Measurements from ENCODE around the gene EIF4A3. TPM values are rescaled to one million over a fixed set of nuclear protein-coding genes. Genes with fewer than 3 reads are reported as not detected.

The EIF4A3 gene
- total RNA-seq, result 119 and 121 TPM in 2 replicates

GRCh38 chr17:80147035-80147822 is at the start of gene EIF4A3:
Gene EIF4A3 (minus strand): TSS chr17:80147128. CDS start chr17:80146961, 167 bp downstream.

GRCh38 chr17:80169784-80170500 is 23.0 kb upstream of the EIF4A3 start, which contains the start of gene CARD14:
Gene CARD14 (plus strand): TSS chr17:80170030. CDS start chr17:80181439, 11,409 bp downstream.

GRCh38 chr17:80101011-80101945 is 45.6 kb downstream of the EIF4A3 start, which contains the start of gene GAA:
Gene GAA (plus strand): TSS chr17:80101581. CDS start chr17:80104587, 3,006 bp downstream.

Other genes starting within 250 kb of the EIF4A3 start
- gene TBC1D16, start 111.3 kb downstream of the EIF4A3 start, total RNA-seq, result 38.5 and 42.9 TPM in 2 replicates
- 1.5 and 2.6 TPM in 2 replicates for gene CCDC40, start 110.5 kb downstream of the EIF4A3 start, total RNA-seq
- gene GAA, start 45.5 kb downstream of the EIF4A3 start, total RNA-seq, result 14.9 and 26.4 TPM in 2 replicates
- 0.09 TPM in 1 of 2 replicates, not detected in the other for gene CARD14, start 22.9 kb upstream of the EIF4A3 start, total RNA-seq
- gene SGSH, start 73.2 kb upstream of the EIF4A3 start, total RNA-seq, result 13.7 and 21.1 TPM in 2 replicates
- 6.9 and 10.2 TPM in 2 replicates for gene SLC26A11, start 73.3 kb upstream of the EIF4A3 start, total RNA-seq
- gene RNF213, start 113.7 kb upstream of the EIF4A3 start, total RNA-seq, result 81.3 and 141 TPM in 2 replicates